Hematopoietic multipotent progenitor cell treated with erythropoietin and hydrocortisone succinate and interleukin-3 and kit ligand, for 8 days (in vitro differentiated cells): Measurements from ENCODE around the gene TTF1.
"Not testable (repeated sequence)": the region's sequence is repeated elsewhere in the genome, so short reads cannot be mapped to it uniquely, and the experiment has no call there.

Experiments used
- DNase-seq: peaks from one replicate; pipeline ENCODE4 v3.0.0-alpha.2; 2015

TTF1 gene

DNA sequence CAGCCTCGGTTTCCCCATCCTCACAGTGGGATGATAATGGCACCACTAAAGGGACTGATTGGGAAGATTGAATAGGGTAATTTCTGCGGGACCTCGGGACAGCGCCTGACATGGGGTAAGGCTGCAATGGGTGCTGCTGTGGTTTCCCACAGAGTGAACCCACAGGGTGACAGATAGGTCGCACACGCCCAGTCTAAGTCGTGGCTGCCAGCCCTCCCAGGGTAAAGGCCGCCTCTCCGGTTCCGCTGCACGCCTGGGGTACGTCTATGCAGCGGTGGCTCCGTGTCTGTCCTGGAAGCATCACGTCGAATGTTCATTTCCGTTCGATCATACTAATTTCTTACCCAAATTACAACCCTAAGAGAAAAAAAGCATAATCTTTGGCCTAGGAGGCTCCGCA is 4.0 kb upstream of the TTF1 start:
- DNase-seq: peak; percentile 42

DNA sequence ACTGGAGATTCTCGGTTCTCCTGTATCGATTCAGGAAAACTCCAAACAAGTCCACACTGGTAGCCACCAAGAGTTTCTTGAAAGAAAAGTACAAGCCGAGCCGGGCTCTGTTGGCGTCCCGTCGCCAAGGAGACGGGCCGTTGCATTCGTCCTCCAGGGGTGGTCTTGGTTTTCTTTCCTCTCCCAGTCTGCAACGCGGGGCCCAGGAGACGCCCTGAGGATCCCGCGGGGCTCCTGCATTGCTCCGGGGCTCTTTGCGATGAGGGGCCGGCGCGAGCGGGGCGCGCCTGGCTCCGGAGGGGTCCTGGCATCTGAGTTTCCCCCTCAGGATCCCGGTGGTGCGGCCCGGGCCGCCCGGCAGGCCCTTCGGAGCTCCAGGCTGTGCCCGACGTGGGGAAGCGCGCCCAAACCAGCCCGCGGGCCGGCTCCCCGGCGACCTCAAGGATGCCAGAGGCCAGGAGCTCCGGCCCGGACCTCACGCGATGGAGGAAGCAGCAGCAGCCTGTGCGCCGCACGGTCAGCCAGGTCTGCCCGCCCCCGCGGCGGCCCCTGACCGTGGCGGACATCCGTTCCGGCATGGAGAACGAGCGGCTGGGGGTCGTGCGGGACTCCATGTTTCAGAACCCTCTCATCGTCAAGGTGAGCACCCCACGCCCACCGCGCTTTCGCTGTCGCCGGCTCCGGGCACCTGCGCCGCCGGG is 3.3 kb upstream of the TTF1 start, which contains the start of gene CFAP77:
CFAP77 (plus strand) TSS at position 384 of the 701 bp plus-strand sequence; CDS start at position 445, 61 bp downstream.
- peak; percentile 74 for DNase-seq

DNA sequence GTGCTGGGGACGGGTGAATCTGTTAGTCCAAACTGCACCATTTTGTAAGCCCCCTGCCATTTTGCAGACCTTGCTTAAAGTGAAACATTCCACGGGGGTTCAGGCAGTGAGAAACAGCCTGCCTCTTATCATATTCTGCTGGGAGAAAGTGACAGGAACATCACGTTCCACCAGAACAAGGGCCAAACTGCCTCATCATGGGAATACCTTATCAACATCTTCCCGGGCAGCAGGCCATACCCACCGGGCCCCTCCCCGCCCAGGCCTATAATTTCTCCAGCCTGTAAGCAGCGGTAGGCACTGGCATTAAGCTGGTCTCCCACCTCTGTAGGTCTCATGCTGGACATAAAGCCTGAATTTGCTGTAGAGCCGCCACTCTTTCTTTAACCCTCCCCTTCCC is 1.9 kb upstream of the TTF1 start:
- peak; percentile 76 for DNase-seq

DNA sequence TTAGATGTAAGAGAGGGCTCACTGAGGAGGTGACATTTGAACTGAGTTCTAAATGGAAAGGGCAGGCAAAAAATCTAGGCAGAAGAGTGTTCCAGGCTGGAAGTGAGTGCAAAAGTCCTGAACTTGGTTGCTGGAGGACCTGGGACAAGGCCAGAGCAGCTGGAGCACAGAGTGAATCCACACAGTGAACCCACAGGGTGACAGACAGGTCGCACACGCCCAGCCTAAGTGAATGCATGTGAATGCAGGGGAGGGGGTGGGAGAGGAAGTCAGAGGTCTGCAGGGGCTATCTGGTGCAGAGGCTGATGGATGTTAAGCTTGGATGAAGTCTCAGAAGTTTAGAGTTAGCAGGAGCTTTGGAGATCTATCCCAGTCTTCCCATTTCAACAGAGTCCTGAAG is 556 bp upstream of the TTF1 start:
- DNase-seq: no peak

DNA sequence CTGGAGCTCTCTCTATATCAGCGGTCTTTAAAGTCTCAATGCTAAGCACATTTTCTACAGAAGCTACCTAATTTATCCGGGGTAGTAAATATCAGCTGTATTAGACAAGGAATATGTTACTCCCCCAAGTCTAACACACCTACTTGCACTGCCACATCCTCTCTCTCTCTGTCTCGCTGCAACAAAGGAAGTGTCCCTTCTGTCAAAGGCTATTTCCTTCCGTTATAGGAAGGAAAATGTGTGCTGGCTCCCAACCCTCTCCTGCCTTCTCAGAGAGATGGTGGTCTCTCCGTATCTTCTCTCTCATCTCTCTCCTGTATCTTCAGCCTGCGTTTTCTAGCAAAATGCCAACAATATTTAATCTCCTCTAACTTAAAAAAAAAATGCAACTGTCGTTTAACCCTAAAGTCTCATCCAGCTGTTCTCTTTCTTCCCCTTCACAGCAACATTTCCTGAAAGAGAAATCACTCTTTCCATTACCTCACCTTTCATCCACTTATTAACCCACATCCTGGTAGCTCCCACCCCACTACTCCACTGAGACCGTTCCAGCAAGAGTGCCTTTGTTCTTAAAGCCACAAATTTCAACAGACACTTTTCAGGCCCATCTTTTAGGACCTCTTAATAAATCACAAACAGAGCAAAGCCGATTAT is 2.3 kb downstream of the TTF1 start:
- peak; percentile 7 for DNase-seq

DNA sequence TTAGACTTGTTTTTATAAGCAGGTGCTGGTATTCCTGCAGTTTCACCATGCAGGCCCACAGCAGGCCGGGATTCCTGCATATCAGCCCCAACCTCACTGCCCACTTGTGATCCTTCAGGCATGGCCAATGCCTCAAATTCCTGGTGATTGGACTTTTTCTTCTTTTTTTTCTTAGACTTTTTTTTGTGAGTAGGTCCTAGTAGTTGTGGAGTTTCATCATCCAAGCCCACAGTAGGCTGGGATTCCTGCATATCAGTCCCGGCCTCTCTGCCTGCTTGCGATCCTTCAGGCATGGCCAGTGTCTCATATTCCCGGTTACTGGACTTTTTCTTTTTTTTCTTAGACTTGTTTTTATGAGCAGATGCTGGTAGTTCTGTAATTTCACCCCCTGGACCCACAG is 4.8 kb downstream of the TTF1 start:
- no peak for DNase-seq

DNA sequence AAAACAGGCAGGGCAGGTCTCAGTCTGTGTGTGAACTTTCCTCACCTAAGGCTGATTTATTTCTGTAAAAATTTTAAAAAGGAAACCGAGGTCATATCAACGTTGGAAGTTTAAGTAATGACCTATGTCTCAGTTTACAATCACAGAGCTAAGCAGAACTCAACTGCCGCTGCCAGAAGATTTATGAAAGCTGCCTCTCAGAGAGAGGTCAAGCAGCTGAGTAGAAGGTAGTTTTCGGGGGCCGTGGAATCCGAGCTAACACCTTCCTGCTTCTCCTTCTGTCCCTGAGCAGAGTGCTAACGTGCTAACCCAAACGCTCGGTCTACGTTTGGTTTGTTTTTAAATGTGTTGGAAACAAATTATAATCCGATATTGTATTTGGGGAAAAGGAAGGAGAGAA is 11.1 kb downstream of the TTF1 start:
- DNase-seq: no peak

DNA sequence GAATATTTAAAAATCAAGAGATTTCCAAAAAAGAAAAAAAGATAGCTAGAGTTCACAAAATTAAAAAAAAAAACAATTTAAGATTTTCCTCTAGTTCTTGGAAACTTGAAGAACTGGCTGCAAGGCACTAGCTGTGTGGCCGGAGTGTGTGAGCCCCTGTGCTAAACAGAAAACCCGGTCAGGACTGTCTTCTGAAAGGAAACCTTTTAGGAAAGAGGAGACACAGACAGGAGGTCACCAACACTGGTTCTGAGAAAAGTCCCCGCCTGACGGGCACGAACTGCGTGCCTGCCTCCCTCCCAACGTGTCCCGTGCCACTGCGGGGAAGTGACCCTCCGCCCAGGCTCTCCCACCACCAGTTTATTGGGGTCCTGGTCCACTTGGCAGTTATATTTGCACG is 15.2 kb downstream of the TTF1 start:
- no peak for DNase-seq

DNA sequence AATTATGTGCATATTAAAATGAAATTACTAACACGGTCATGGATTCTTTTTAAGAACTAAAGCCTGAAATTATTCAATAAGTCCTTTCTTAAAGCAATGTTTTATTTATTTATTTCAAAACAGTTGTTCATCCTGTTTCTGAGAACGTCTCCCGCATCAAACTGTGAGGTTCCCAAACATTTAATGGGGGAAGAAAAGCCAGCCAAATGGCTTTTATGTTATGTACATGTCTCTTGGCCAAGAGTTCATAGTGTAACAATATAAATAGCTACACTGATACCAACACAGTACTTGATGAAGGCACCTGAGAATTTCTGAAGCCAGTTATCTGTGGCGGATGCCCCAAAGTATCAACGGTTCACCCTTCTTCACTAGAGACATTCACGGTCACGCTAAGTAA is 15.7 kb downstream of the TTF1 start:
- DNase-seq: no peak

DNA sequence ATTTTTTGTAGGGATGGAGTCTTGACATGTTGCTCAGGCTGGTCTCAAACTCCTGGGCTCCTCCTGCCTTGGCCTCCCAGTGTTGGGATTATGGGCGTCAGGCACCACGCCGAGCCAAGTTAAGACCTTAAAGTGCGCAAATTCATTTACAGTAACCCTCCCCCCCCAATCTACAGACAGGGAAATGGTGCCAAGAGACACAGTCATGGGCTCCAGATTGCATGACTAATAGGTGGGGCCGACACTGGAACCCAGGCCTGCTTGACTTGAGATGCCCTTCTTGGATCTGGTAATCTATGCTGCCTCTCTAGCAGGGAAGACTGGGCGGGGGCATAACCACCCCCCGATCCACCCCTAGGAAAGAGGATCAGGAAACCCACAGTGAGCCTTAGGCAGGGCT is 19.5 kb downstream of the TTF1 start:
- DNase-seq: no peak

DNA sequence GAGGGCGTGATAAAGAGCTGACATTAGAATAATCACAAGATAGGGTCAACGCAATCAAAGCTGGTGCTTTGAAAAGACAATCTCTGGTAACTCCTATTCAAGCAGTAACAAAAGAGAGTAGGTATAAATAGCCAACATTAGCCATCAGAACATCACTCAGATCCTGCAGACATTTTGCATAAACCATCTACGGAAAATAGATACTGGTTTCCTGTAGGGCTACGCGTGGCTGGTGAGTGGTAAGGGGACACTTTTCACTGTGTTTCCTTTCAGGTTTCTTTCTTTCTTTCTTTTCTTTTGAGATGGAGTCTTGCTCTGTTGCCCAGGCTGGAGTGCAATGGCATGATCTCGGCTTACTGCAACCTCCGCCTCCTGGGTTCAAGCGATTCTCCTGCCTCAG is 22.3 kb downstream of the TTF1 start:
- DNase-seq: no peak

DNA sequence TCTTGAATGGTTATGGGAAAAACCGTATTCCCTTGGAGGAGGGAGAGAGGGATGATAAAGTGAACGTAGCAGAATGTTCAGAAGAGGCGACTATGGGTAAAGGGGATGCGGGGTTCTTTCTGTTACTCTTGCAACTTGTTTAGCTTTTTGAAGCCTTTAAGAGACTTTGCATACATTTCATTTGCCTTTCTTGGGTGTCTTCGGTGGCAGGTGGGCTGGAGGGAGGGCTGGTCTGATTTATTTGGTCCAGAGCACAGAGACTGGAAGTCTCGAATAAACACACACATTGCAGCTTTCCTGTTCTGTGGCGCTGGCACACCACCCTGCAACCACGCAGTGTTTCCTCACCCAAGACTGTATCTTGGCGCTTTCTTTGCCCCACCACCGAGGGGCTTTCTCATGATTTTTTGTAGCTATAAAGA is 23.2 kb downstream of the TTF1 start:
- DNase-seq: no peak

DNA sequence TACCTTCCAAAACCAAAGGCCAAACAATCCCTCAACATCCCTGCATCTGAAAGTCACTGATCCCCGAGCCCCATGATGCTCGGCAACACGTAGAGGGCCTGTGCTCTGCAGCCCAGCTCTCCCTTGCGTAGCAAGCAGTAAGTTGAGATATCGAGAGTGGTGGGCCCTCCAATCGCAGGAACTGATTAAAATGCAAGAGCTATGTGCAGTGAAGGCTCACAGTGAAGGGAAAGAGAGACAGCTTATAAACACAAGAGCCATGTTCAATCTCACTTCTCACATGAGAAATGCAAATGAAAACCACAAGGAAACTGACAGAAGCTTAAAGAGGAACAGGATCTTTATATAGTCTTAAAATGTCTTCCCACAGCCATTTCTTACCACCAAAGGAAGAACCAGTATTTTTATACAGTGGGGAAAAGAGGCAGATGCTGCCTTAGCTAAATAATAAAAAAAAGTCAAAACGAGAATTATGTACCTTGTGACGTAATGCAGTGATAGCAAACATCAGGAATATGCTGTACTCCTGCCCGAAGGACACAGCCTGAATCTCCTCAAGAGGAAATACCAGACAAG is 24.6 kb downstream of the TTF1 start:
- DNase-seq: no peak

DNA sequence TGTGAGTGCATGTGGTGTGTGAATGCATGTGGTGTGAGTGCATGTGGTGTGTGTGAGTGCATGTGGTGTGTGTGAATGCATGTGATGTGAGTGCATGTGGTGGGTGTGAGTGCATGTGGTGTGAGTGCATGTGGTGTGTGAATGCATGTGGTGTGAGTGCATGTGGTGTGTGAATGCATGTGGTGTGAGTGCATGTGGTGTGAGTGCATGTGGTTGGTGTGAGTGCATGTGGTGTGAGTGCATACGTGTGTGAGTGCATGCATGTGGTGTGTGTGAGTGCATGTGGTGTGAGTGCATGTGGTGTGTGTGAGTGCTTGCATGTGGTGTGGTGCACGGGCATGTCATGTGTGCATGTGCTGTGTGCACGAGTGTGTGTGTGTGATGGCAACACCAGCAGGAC is 28.2 kb downstream of the TTF1 start:
- DNase-seq: not testable (repeated sequence)

DNA sequence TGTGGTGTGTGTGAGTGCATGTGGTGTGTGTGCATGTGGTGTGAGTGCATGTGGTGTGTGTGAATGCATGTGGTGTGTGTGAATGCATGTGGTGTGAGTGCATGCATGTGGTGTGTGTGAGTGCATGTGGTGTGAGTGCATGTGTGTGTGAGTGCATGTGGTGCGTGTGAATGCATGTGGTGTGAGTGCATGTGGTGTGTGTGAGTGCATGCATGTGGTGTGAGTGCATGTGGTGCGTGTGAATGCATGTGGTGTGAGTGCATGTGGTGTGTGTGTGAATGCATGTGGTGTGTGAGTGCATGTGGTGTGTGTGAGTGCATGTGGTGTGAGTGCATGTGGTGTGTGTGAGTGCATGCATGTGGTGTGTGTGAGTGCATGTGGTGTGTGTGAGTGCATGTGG is 28.9 kb downstream of the TTF1 start:
- not testable (repeated sequence) for DNase-seq

DNA sequence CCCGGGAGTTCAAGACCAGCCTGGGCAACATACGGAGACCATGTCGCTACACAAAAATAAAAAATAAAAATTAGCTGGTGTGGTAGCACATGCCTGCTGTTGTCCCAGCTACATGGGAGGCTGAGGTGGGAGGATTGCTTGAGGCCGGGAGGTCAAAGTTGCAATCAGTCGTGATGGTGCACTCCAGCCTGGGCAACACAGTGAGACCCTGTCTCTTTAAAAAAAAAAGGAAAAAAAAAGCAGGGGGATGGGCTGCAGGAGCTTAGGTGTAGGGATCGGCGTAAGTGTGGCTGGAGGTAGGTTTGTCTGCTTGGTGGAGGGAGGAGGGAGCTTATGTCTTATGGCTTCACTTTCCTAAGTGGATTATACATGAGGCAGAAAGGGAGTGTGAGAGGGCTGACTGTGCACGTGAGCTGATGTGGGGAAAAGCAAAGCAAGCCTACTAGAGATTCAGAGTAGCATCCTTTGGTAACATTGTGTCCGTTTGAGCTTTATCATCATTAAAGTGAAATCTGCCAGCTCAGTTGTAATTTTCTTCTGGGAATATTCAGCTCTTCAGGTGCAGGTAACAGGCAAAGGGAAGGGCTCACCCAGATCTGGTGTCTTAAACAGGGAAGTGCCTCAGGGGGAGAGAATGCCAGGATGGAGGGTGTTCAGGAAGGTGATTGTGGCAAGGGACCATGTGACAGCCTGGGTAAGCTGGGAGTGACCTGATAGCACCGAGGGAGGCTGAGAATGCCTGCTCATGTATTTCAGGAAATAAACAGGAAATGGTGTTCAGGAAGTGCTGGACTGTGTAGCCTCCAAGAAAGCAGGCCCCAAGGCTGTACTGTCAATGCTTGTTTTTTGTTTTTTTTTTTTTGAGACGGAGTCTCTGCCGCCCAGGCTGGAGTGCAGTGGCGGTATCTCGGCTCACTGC is 34.2 kb downstream of the TTF1 start:
- peak; percentile 54 for DNase-seq

DNA sequence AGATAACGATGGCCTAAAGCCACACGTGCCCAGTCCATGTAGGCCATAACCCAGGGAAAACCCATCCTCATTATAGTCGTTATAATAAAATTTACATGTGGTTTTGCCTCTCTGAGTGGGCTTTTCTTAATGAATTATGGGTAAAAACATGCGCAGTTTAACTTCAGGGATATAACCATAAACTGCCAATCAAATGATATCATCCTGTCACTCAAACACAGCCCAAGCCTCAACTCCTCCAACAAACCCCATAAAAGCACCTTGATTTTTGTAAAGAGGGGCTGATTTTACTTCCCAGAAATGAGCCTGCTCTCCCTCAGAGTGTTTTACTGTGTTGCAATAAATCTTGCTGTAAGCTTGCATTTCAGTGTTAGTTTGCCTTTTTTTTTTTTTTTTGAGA is 36.0 kb downstream of the TTF1 start:
- DNase-seq: no peak

DNA sequence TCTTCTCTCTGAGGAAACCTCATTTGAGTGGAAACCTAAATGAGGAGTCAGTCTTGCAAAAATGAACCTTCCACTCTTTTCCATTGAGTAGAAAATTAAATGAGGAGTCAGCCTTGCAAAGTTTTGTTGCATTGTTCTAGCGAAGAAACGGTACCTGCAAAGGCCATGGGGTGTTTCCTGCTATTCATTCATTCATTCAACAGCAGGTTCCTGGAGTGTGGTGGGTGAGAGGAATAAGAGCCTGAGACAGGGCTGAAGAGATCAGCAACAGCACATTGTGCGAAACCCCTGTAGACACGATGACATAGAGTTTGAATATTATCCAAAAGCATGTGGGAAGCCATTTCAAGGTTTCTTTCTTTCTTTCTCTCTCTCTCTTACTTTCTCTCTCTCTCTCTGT is 37.2 kb downstream of the TTF1 start:
- no peak for DNase-seq

DNA sequence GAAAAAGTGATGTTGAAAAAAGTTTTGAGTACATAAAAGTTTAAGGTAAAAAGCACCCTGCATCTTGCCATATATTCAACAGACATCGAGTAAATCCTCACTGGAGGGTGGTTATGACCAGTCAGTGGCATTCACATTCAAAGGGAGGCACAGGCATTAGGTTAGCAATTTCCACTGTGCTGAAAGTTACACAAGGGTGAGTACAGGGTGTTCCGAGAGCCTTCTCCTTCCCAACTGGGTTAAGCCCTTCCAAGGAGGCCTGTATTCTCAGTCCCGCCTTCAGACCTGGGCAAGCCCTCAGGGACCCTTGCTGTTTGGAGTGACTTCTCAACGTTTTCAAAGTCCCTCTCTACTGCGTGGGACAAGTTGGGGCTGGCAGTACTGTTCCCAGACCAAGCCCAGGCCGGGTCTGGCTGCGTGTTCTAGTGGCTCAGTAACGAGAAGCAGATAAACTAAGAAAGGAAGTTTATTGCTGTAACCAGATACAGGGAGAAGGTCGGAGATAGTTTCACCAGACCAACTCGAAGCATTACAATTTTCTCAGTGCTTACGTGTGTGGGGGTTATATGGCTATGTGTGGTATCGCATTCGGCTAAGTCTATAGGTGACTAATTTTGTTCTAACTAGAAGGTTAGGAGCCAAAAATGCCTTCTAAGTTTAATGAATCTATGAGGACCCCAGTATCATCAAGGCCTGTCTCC is 38.9 kb downstream of the TTF1 start:
- no peak for DNase-seq

DNA sequence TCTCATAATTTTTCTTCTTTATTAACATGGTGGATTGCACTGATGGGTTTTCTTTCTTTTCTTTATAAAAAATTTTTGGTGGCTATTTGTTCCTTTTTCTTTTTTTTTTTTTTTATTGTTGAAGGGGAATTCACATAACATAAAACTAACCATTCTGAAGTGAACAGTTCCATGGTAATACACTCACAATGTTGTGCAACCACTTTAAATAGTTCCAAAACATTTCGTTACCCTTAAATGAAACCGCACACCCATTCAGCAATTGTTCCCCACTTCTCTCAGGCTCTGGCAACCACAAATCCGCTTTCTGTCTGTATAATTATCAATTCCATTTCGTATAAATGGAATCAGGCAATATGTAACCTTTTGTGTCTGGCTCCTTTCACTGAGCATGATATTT is 40.2 kb downstream of the TTF1 start:
- DNase-seq: no peak

DNA sequence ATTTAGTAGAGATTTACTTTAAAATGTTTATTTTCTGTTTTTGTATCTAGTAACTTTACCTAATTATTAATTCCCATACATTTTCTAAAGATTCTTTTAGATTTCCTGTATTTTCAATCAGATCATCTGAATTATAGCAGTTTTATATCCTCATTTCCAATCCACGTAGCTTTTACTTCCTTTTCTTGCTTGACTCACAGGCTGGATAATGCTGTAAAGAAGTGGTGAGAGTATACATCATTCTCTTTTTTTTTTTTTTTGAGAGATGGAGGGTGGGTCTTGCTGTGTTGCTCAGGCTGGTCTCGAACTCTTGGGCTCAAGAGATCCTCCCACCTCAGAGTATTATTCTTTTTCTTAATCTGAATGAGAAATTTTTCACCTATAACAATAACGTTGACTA is 40.7 kb downstream of the TTF1 start:
- no peak for DNase-seq

DNA sequence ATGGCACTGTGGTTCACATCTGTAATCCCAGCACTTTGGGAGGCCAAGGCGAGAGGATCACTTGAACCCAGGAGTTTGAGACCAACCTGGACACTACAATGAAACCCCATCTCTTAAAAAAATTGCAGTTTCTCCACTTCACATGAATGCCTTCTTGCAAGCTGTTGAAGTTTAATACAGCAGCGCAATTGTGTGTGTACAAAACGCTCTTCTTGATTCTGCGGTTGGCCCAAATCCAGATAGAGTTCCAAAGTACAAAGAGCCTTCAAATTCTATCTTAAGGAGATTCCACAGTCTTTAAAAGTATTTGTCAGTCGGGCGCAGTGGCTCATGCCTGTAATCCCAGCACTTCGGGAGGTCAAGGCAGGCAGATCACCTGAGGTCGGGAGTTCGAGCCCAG is 42.6 kb downstream of the TTF1 start:
- DNase-seq: no peak

DNA sequence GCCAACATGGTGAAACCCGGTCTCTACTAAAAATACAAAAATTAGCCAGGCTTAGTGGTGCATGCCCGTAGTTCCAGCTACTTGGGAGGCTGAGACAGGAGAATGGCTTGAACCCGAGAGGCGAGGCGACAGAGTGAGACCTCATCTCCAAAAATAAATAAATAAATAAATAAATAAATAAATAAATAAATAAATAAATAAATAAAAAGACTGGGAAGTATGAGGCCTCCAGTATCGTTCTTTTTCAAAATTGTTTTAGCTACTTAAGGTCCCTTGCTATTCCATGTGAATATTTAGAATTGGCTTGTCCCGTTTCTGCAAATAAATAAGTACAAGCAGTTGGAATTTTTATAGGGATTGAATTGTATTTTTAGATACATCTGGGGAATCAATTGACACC is 48.9 kb downstream of the TTF1 start:
- no peak for DNase-seq
